Activated T-cell treated with anti-CD3 and anti-CD28 coated beads for 4 hours (primary cell): ENCODE measurements around the gene DCAF10.
"Not testable (repeated sequence)": the region's sequence is repeated elsewhere in the genome, so short reads cannot be mapped to it uniquely, and the experiment has no call there.

ENCODE experiments used
- DNase-seq: peaks from one replicate; pipeline ENCODE4 v3.0.0-alpha.2; 2020

DCAF10 gene

GRCh38 chr9:37792122-37792521, 8.5 kb upstream of the DCAF10 start:
- DNase-seq: no peak

GRCh38 chr9:37796232-37796631, 4.4 kb upstream of the DCAF10 start:
- no peak for DNase-seq

GRCh38 chr9:37798677-37799076, 1.9 kb upstream of the DCAF10 start:
- no peak for DNase-seq

- no peak for DNase-seq
These were observed 772 bp downstream of the DCAF10 start for GRCh38 chr9:37801287-37801850.

- no peak for DNase-seq
These were observed 1.5 kb downstream of the DCAF10 start for GRCh38 chr9:37801959-37802711.

GRCh38 chr9:37806271-37806670, 5.7 kb downstream of the DCAF10 start:
- DNase-seq: no peak

GRCh38 chr9:37809676-37810075, 9.1 kb downstream of the DCAF10 start:
- not testable (repeated sequence) for DNase-seq

GRCh38 chr9:37811906-37812476, 11.4 kb downstream of the DCAF10 start:
- no peak for DNase-seq

GRCh38 chr9:37812773-37813379, 12.3 kb downstream of the DCAF10 start:
- no peak for DNase-seq

GRCh38 chr9:37818849-37819248, 18.3 kb downstream of the DCAF10 start:
- no peak for DNase-seq

- no peak for DNase-seq
These were observed 19.5 kb downstream of the DCAF10 start for GRCh38 chr9:37820142-37820541.

GRCh38 chr9:37825174-37825573, 24.6 kb downstream of the DCAF10 start:
- DNase-seq: not testable (repeated sequence)

GRCh38 chr9:37827483-37828165, 27.0 kb downstream of the DCAF10 start:
- no peak for DNase-seq

GRCh38 chr9:37835821-37836220, 35.2 kb downstream of the DCAF10 start:
- DNase-seq: no peak

GRCh38 chr9:37836386-37836785, 35.8 kb downstream of the DCAF10 start:
- no peak for DNase-seq

GRCh38 chr9:37839496-37840461, 39.2 kb downstream of the DCAF10 start:
- DNase-seq: no peak

- no peak for DNase-seq
These were observed 40.1 kb downstream of the DCAF10 start for GRCh38 chr9:37840560-37841194.

GRCh38 chr9:37852222-37852621, 51.6 kb downstream of the DCAF10 start:
- DNase-seq: no peak

- no peak for DNase-seq
These were observed 56.0 kb downstream of the DCAF10 start for GRCh38 chr9:37856551-37856950.

GRCh38 chr9:37859043-37859442, 58.4 kb downstream of the DCAF10 start:
- DNase-seq: no peak

GRCh38 chr9:37862530-37862929, 61.9 kb downstream of the DCAF10 start:
- no peak for DNase-seq
